HG03066 (cell line): ENCODE data around the gene PKP2.

Experiments used
- ATAC-seq: cut with Tn5 transposase; IDR thresholded peaks from one replicate; pipeline ENCODE4 v1.9.1; 2021; ENCODE audit warnings: low read depth; ENCODE audit not compliant: unreplicated experiment

PKP2 gene

DNA sequence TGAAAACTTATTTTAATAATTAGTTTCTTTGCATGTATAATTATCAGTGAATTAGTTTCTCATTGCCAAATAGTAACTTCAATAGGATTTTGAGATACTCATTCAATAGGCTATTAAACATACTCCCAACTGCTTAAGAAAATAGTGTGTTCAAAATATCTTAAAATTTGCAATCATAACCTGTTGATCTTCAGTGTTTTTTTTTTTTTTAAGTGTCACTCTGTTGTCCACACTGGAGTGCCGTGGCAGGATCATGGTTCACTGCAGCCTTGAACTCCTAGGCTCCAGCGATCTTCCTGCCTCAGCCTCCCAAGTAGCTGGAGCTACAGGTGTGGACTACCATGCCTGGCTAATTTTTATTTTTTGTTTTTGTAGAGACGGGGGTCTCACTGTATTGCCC is 139.4 kb downstream of the PKP2 start:
- ATAC-seq, result no peak

DNA sequence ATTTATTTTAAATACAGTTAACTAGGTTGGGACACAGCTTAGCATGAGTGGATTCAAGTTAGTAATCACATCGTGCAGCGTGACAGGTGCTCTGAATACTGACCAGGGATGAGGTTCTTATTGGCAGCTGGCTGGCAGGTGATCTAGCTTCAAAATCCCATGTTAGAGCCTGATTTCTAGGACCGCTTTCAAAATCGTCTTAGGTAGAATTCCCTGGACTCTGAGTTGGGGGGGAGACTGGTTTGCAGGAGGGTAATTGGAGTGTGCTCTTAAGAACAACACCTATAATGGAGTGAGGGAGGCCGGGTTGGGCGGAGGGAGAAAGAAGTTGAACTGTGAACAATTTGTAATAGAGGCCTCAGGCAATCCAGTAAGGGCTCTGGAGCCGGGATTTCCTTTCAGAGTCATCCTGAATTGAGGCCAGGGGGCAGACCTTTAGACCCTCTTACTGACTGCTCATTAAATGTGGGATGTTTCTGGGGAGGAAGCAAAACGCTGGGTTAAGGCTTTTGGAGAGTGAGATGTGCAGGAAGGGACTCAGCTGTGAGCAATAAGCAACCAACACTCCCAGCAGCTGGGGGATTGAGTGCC is 140.0 kb downstream of the PKP2 start:
- ATAC-seq, result no peak

DNA sequence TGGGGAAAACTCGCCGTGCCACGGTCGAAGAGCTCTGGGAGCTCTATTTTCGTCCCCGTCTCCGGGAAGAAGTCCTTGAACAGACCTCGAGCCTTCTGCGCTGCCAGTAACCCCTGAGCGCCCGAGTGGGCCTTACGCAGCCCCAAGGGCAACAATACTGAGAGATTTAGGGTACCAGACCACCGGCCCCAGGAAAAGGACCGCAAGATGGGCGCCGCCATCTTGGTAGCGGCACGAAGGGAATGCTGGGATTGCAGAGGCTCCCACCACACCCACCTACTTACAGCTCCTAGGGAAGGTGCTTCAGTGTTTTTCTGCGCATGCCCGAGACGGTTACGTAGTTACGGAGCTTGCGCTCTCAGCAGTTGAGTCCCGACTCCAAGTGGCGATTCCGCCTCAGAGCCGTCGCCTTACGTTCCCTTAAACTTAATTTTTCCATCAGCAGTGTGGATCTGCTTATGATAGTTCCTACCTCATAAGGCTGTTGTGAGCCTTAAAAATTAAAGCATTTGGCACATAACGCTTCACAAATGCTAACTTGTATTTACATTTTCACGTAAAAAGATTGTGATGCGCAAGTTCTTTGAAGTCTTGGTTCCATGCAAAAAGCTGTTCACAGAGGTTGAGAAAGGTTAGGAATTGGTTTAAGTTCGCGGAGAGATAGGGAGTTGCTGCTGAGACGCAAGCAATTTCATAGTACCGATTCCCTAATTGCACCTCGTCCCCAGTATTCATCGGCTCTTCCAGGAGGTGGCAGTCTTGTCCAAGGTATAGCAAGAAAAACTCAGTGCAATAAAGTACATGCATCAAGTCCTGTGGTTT is 140.7 kb downstream of the PKP2 start, which contains the start of gene YARS2:
Gene YARS2 (minus strand): TSS at position 244 of the 822 bp plus-strand sequence. CDS start 23 bp downstream, at position 221.
- ATAC-seq, result peak; percentile 93

DNA sequence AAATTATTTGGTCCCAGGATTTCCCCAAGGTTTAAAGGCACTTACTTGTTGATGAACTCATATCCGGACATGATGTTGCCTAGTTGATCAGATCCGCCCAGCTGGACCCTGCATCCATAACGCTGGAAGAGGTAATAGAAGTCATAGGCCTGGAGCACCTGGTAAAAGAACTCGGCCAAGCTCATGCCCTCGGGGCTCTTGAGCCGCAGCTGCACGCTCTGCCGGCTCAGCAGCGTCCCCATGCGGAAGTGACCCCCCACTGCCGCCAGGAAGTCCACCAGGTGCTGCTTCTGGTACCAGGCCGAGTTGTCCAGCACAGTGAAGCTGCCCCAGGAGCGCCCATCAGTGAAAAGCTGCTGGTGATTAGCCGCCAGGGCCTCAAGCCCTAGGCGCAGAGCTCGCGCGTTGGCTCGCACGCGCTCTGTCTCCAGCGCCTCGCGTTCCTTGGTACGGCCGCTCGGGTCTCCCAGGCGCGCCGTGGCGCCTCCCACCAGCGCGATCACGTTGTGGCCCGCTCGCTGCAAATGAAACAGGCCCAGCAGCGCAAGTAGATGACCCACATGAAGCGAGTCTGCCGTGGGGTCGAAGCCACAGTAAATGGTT is 141.4 kb downstream of the PKP2 start:
- peak; percentile 70 for ATAC-seq

DNA sequence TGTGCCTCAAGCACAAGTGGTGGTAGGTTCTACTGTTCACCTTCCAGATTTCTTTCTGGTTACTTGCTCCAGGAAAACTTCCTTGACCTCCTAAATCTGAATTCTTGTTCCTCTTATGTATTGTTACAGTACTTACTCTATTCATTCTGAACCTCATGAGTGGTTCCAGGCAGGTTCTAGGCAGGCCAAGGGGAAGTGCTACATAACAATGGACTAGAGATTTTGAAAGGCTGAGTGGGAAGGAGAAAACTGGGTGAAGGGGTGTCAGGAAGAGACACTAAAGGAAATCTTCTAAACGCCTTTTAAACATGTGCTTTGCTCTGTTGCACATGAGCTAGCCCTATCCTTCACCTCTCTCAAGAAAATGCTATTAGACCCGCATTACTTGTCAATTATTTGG is 142.5 kb downstream of the PKP2 start:
- ATAC-seq, result no peak

DNA sequence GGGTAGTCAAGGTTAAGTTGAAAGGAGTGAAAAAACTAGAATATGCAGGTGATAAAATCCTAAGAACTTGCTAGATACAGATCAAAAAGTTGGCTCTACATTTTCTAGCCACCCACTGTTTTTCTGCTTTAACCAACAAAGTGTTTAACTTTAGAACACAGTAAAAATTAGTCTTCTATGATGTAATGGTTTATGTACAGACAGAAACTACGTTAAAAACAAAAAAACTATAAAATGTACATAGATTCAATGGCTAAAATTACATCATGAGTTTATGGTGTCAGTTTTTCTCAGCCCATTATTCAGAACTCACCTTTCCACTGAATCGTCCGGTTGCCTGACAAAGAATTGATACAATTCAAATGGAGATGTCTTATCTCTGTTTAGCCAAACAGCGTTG is 143.0 kb downstream of the PKP2 start:
- ATAC-seq, result no peak

DNA sequence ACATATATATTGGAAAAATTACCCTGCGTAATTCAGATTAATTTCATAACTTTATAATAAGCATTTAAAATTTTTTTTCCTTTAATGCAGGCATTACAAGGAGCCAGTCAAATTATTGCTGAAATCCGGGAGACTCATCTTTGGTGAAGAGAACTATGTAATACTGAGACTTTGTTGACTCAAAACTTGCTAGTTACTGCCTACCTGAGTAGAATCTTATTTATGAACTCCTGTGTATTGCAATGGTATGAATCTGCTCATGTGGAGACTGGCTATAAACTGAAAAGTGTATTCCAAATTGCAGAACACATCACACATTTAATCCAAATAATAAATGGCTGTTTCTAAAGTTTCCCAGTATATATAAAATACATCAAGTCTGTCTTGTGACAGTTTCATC is 153.3 kb downstream of the PKP2 start:
- ATAC-seq, result no peak

DNA sequence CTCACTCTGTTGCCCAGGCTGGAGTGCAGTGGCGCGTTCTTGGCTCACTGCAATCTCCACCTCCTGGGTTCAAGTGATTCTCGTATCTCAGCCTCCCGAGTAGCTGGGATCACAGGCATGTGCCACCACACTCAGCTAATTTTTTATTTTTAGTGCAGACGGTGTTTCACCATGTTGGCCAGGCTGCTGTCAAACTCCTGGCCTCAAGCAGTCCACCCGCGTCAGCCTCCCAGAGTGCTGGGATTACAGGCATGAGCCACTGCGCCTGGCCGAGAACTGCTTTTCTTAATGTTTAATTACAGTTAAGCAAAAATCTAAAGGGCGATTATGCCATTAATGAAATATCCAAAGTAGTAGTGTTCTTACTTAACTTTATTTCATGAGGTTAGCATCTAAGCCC is 154.4 kb downstream of the PKP2 start:
- no peak for ATAC-seq
